Measurements from ENCODE around the gene EXOC3L4.

The EXOC3L4 gene

DNA sequence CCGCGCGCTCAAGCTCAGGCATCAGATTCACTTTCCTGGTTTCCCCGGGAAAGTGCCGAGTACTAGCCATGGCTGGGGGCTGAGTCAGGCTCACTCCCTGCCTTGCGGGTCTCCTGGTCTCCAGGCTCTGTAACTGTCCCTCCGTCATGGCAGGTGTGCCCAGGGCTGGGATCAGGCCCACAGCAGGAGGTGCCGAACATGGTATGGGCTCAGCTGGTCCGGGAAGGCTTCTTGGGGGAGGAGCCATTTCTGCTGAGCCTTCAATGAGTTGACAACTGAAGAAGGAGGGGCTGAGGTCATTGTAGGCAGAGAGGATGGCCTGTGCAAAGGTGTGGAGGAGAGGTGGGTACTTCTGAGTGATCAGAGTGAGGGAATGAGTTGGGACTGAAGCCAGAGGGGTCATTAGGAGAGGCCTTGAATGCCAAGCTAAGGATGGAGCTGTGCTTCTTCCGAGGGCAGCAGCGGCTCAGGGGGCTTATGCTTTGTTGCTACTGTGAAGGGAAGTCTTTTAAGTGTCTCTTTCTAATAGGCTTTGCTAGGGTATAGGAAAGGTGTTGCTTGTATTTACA is 769 bp downstream of the EXOC3L4 start:
- no peak for TF ChIP-seq ARNTL (CRISPR knock-in tag; IDR thresholded peaks at IDR 0.05; ENCODE audit: borderline replicate concordance, low read depth)
- TF ChIP-seq ZFP3 (CRISPR knock-in tag; IDR thresholded peaks at IDR 0.05): no peak
- TF ChIP-seq ZFP30 (CRISPR knock-in tag; IDR thresholded peaks at IDR 0.05): no peak
- no peak for TF ChIP-seq TOX (CRISPR knock-in tag; IDR thresholded peaks at IDR 0.05; ENCODE audit: borderline replicate concordance)
- no peak for TF ChIP-seq CSDC2 (CRISPR knock-in tag; IDR thresholded peaks at IDR 0.05)
- no peak for TF ChIP-seq TCF4 (CRISPR knock-in tag; IDR thresholded peaks at IDR 0.05; ENCODE audit: borderline replicate concordance)
- no peak for TF ChIP-seq OSR1 (CRISPR knock-in tag; IDR thresholded peaks at IDR 0.05)
- TF ChIP-seq, protein P1, sequence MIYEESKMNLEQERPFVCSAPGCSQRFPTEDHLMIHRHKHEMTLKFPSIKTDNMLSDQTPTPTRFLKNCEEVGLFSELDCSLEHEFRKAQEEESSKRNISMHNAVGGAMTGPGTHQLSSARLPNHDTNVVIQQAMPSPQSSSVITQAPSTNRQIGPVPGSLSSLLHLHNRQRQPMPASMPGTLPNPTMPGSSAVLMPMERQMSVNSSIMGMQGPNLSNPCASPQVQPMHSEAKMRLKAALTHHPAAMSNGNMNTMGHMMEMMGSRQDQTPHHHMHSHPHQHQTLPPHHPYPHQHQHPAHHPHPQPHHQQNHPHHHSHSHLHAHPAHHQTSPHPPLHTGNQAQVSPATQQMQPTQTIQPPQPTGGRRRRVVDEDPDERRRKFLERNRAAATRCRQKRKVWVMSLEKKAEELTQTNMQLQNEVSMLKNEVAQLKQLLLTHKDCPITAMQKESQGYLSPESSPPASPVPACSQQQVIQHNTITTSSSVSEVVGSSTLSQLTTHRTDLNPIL (CRISPR knock-in tag; IDR thresholded peaks at IDR 0.05; ENCODE audit: low read depth): no peak
- no peak for TF ChIP-seq BACH2 (CRISPR knock-in tag; IDR thresholded peaks at IDR 0.05; ENCODE audit: borderline replicate concordance)
- TF ChIP-seq SNAI2 (CRISPR knock-in tag; IDR thresholded peaks at IDR 0.05): no peak
- ATAC-seq: no peak

DNA sequence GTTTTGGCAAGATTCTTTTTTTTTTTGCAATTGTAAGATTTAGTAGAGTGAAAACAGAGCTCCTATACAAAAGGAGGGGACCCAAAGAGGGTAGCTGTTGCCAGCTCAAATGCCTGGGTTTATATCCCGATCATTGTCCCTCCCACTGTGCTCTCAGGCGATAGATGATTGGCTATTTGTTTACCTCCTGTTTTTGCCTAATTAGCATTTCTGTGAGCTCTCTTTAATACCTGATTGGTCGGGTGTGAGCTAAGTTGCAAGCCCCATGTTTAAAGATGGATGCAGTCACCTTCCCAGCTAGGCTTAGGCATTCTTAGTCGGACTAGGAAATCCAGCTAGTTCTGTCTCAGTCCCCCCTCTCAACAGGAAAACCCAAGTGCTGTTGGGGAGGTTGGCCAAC is 1.9 kb downstream of the EXOC3L4 start:
- ATAC-seq: no peak
- TF ChIP-seq ZFP3 (CRISPR knock-in tag; IDR thresholded peaks at IDR 0.05) (no peak), SNAI2 (CRISPR knock-in tag; IDR thresholded peaks at IDR 0.05) (no peak)
- TF ChIP-seq, protein P2, sequence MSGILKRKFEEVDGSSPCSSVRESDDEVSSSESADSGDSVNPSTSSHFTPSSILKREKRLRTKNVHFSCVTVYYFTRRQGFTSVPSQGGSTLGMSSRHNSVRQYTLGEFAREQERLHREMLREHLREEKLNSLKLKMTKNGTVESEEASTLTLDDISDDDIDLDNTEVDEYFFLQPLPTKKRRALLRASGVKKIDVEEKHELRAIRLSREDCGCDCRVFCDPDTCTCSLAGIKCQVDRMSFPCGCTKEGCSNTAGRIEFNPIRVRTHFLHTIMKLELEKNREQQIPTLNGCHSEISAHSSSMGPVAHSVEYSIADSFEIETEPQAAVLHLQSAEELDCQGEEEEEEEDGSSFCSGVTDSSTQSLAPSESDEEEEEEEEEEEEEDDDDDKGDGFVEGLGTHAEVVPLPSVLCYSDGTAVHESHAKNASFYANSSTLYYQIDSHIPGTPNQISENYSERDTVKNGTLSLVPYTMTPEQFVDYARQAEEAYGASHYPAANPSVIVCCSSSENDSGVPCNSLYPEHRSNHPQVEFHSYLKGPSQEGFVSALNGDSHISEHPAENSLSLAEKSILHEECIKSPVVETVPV (CRISPR knock-in tag; IDR thresholded peaks at IDR 0.05): no peak
- TF ChIP-seq, protein P3, sequence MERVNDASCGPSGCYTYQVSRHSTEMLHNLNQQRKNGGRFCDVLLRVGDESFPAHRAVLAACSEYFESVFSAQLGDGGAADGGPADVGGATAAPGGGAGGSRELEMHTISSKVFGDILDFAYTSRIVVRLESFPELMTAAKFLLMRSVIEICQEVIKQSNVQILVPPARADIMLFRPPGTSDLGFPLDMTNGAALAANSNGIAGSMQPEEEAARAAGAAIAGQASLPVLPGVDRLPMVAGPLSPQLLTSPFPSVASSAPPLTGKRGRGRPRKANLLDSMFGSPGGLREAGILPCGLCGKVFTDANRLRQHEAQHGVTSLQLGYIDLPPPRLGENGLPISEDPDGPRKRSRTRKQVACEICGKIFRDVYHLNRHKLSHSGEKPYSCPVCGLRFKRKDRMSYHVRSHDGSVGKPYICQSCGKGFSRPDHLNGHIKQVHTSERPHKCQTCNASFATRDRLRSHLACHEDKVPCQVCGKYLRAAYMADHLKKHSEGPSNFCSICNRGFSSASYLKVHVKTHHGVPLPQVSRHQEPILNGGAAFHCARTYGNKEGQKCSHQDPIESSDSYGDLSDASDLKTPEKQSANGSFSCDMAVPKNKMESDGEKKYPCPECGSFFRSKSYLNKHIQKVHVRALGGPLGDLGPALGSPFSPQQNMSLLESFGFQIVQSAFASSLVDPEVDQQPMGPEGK (CRISPR knock-in tag; IDR thresholded peaks at IDR 0.05; ENCODE audit: borderline replicate concordance): no peak

DNA sequence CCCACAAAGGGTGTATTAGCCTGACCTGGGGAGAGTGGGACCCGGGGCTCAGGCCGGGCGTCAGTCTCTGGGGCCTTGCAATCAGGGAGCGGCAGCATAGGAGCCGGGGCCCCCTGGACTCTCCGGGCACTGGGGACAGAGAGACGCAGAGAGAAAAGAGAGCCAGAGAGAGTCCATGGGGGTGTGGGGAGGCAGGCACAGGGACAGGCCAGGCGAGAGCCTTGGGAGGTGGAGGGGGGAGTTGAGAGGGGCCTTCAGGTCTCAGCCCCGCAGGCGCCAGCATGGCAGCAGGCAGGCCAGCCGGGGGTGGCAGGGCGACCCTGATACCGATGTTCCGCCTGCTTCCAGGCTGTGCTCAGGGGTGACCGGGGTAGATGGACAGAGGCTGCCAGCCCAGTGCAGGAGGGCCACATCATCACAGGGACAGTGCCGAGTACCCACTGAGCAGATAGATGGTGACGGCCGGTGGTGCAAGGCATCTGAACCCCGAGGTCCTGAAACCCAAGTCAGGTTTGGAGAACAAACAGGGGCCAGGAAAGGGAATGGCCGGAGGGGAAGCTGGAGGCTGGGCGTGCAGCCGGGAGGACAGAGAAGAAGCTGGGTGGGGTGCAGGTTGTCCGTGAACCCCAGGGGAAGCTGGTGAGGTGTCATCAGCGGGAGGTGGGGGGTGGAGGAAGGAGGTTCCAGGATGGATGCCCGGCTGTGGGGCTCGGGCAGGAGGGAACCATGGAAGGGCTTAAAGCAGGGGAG is 2.9 kb downstream of the EXOC3L4 start:
- no peak for TF ChIP-seq CSDC2 (CRISPR knock-in tag; IDR thresholded peaks at IDR 0.05)
- TF ChIP-seq, protein P4, sequence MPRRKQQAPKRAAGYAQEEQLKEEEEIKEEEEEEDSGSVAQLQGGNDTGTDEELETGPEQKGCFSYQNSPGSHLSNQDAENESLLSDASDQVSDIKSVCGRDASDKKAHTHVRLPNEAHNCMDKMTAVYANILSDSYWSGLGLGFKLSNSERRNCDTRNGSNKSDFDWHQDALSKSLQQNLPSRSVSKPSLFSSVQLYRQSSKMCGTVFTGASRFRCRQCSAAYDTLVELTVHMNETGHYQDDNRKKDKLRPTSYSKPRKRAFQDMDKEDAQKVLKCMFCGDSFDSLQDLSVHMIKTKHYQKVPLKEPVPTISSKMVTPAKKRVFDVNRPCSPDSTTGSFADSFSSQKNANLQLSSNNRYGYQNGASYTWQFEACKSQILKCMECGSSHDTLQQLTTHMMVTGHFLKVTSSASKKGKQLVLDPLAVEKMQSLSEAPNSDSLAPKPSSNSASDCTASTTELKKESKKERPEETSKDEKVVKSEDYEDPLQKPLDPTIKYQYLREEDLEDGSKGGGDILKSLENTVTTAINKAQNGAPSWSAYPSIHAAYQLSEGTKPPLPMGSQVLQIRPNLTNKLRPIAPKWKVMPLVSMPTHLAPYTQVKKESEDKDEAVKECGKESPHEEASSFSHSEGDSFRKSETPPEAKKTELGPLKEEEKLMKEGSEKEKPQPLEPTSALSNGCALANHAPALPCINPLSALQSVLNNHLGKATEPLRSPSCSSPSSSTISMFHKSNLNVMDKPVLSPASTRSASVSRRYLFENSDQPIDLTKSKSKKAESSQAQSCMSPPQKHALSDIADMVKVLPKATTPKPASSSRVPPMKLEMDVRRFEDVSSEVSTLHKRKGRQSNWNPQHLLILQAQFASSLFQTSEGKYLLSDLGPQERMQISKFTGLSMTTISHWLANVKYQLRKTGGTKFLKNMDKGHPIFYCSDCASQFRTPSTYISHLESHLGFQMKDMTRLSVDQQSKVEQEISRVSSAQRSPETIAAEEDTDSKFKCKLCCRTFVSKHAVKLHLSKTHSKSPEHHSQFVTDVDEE (CRISPR knock-in tag; IDR thresholded peaks at IDR 0.05): no peak
- TF ChIP-seq, protein P5, sequence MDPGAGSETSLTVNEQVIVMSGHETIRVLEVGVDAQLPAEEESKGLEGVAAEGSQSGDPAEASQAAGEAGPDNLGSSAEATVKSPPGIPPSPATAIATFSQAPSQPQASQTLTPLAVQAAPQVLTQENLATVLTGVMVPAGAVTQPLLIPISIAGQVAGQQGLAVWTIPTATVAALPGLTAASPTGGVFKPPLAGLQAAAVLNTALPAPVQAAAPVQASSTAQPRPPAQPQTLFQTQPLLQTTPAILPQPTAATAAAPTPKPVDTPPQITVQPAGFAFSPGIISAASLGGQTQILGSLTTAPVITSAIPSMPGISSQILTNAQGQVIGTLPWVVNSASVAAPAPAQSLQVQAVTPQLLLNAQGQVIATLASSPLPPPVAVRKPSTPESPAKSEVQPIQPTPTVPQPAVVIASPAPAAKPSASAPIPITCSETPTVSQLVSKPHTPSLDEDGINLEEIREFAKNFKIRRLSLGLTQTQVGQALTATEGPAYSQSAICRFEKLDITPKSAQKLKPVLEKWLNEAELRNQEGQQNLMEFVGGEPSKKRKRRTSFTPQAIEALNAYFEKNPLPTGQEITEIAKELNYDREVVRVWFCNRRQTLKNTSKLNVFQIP (CRISPR knock-in tag; IDR thresholded peaks at IDR 0.05; ENCODE audit: borderline replicate concordance, low read depth): no peak
- TF ChIP-seq ESRRG (CRISPR knock-in tag; IDR thresholded peaks at IDR 0.05): no peak
- no peak for TF ChIP-seq PPARA (CRISPR knock-in tag; IDR thresholded peaks at IDR 0.05; ENCODE audit: borderline replicate concordance)
- no peak for TF ChIP-seq ZC3H10 (CRISPR knock-in tag; IDR thresholded peaks at IDR 0.05)
- TF ChIP-seq, protein P3 (CRISPR knock-in tag; IDR thresholded peaks at IDR 0.05; ENCODE audit: borderline replicate concordance): no peak
- TF ChIP-seq, protein P1 (CRISPR knock-in tag; IDR thresholded peaks at IDR 0.05; ENCODE audit: low read depth): no peak
- TF ChIP-seq, protein P2 (CRISPR knock-in tag; IDR thresholded peaks at IDR 0.05): no peak
- TF ChIP-seq BACH2 (CRISPR knock-in tag; IDR thresholded peaks at IDR 0.05; ENCODE audit: borderline replicate concordance): no peak
- no peak for TF ChIP-seq SNAI2 (CRISPR knock-in tag; IDR thresholded peaks at IDR 0.05)
- TF ChIP-seq TCF4 (CRISPR knock-in tag; IDR thresholded peaks at IDR 0.05; ENCODE audit: borderline replicate concordance): no peak
- no peak for TF ChIP-seq ZNF70 (CRISPR knock-in tag; IDR thresholded peaks at IDR 0.05)
- ATAC-seq: no peak; the same call in 2 of the 3 replicates
